Natural killer cell treated with Interleukin-12 subunit alpha and Interleukin-12 subunit beta and Interleukin-15 and Interleukin-18, amount 100 ng/mL, for 72 hours (primary cell): ENCODE data around the gene REXO4. TPM values are rescaled to one million over a fixed set of nuclear protein-coding genes. Genes with fewer than 3 reads are reported as not detected.
"Not testable (repeated sequence)": the region's sequence is repeated elsewhere in the genome, so short reads cannot be mapped to it uniquely, and the experiment has no call there.

Experiments
- ATAC-seq, 2 donors: fragments of 150-1000 bp; cut with Tn5 transposase in 1 of 2; sonication (Bioruptor Pico), chemical (Tn5 transposase) in 1 of 2; 2 replicates each; pipeline ENCODE4 v1.10.0; 2021
- DNase-seq: peaks from one replicate; pipeline ENCODE4 v3.0.0; 2022; ENCODE audit warnings: low spot score
- H3K27ac Mint-ChIP-seq, 2 donors: 1 replicate in 1 of 2; 2 replicates in 1 of 2; pipeline ENCODE4 v1.8.0; 2022; ENCODE audit warnings: mixed read lengths in 2 of 2, mild to moderate bottlenecking in 1 of 2, moderate library complexity in 1 of 2
- H3K27me3 Mint-ChIP-seq, 2 donors: 1 replicate in 1 of 2; 2 replicates in 1 of 2; pipeline ENCODE4 v1.8.0; 2022; ENCODE audit warnings: mixed read lengths in 2 of 2
- H3K36me3 Mint-ChIP-seq: one replicate; pipeline ENCODE4 v1.8.0; 2022; ENCODE audit warnings: mixed read lengths
- H3K4me1 Mint-ChIP-seq, 2 donors: 1 replicate in 1 of 2; 2 replicates in 1 of 2; pipeline ENCODE4 v1.8.0; 2022; ENCODE audit warnings: low read depth in 2 of 2, mixed read lengths in 2 of 2, mild to moderate bottlenecking in 1 of 2
- H3K4me3 Mint-ChIP-seq: one replicate; pipeline ENCODE4 v1.8.0; 2022; ENCODE audit warnings: mixed read lengths
- H3K9me3 Mint-ChIP-seq: 2 replicates; pipeline ENCODE4 v1.8.0; 2022; ENCODE audit warnings: mixed read lengths
- total RNA-seq, 2 donors: library from RNA; stranded (reverse); gene quantifications; one replicate each; pipeline ENCODE4 v1.2.3, GENCODE V29; 2022

REXO4 gene
- total RNA-seq, 2 donors from 2014 or later: 34.3 to 55.1 TPM

GRCh38 chr9:133456409-133456808, 38.6 kb upstream of the REXO4 start:
- peaks cover 0 to 6% of the 10 kb centered on the region in 2 donors for H3K4me1 Mint-ChIP-seq

DNA sequence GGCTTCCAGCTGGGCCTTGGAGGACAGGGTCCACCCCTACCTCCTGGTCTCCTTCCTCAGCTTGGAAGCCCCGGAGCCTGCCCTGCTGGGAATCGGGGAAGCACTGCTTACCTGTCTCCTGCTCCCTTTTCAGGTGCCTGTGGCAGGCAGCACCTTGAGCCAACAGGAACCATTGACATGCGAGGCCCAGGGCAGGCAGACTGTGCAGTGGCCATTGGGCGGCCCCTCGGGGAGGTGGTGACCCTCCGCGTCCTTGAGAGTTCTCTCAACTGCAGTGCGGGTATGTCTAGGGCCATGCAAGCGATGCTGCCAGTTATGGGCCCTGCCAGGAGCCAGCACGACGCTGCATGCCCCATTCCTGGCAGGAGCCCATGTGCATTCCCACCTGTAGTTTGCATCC, 38.1 kb upstream of the REXO4 start:
- Mint-ChIP-seq H3K27ac (no peak overlapping the region), H3K9me3 (no peaks in the 10 kb centered on the region), H3K27me3 (no peaks in the 10 kb centered on the region), H3K4me1 (peaks cover 0 to 6% of the 10 kb centered on the region in 2 donors), H3K4me3 (no peak overlapping the region), H3K36me3 (no peaks in the 10 kb centered on the region)
- no peak for ATAC-seq
- DNase-seq: no peak

More at GRCh38 chr9:133456409-133456808, 38.6 kb upstream of the REXO4 start:
- H3K27ac Mint-ChIP-seq: no peak overlapping the region
- H3K27me3 Mint-ChIP-seq: no peaks in the 10 kb centered on the region
- DNase-seq (no peak), ATAC-seq (no peak)
- H3K36me3 Mint-ChIP-seq: no peaks in the 10 kb centered on the region
- H3K4me3 Mint-ChIP-seq: no peak overlapping the region
- H3K9me3 Mint-ChIP-seq: no peaks in the 10 kb centered on the region

DNA sequence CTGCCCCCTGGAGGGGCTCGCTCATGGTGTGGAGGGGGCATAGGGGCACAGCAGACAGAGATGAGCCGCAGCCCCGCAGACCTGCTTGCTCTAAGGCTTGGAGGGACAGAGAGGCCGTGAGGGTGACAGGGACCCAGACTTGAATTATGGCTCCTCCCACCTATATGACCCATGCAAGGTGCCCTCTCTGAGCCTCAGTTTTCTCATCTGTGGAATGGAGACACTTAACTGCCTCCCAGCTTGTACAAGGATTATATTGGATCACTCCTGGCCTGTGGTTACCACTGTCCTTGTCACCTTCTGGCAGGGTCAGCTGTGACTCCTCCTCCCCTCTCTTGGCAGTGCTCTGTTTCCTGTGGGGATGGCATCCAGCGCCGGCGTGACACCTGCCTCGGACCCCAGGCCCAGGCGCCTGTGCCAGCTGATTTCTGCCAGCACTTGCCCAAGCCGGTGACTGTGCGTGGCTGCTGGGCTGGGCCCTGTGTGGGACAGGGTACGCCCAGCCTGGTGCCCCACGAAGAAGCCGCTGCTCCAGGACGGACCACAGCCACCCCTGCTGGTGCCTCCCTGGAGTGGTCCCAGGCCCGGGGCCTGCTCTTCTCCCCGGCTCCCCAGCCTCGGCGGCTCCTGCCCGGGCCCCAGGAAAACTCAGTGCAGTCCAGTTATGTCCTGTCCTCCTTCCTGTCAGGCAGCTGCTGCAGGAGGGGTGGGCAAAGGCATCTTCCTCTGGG, 37.3 kb upstream of the REXO4 start:
- Mint-ChIP-seq H3K9me3 (no peaks in the 10 kb centered on the region), H3K27me3 (no peaks in the 10 kb centered on the region), H3K36me3 (no peaks in the 10 kb centered on the region), H3K4me1 (peaks cover 0 to 3% of the 10 kb centered on the region in 2 donors), H3K4me3 (no peak overlapping the region), H3K27ac (no peak overlapping the region)
- DNase-seq (no peak), ATAC-seq (no peak)

DNA sequence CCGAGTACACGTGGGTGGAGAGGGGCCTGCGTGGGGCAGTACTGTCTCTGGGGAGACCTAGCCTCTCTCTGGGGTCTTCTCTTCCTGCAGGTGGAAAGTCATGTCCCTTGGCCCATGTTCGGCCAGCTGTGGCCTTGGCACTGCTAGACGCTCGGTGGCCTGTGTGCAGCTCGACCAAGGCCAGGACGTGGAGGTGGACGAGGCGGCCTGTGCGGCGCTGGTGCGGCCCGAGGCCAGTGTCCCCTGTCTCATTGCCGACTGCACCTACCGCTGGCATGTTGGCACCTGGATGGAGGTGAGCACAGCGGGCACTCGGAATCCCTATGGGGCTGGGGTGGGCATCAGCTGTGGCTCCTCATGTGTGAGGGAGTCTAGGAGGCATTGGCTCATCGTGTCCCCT, 36.5 kb upstream of the REXO4 start:
- H3K9me3 Mint-ChIP-seq: no peaks in the 10 kb centered on the region
- no peaks in the 10 kb centered on the region for H3K36me3 Mint-ChIP-seq
- no peak for ATAC-seq
- H3K4me1 Mint-ChIP-seq: no peaks in the 10 kb centered on the region
- no peaks in the 10 kb centered on the region for H3K27me3 Mint-ChIP-seq
- no peak for DNase-seq
- H3K4me3 Mint-ChIP-seq: no peak overlapping the region
- H3K27ac Mint-ChIP-seq: no peak overlapping the region

DNA sequence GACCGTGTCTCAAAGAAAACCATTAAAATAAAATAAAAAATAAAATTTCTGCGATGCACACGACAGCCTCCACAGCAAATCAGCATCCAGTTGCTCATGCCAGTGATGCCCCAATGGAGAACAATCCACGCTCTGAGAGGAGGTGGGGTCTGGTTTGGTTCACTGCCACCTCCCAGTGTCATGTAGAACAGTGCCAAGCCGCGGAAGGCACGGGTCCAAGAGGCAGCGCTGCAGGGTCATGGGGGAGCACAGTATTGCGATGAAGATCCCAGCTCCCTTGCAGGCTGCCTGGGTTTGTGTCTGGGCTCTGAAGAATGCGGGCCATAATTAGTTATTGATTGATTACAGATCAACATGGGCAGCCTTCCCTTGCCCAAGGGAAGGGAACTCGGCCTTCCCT, 35.8 kb upstream of the REXO4 start:
- ATAC-seq (no peak), DNase-seq (no peak)
- Mint-ChIP-seq H3K4me3 (no peak overlapping the region), H3K27ac (no peak overlapping the region), H3K9me3 (no peaks in the 10 kb centered on the region), H3K36me3 (no peaks in the 10 kb centered on the region), H3K4me1 (no peaks in the 10 kb centered on the region), H3K27me3 (no peaks in the 10 kb centered on the region)

DNA sequence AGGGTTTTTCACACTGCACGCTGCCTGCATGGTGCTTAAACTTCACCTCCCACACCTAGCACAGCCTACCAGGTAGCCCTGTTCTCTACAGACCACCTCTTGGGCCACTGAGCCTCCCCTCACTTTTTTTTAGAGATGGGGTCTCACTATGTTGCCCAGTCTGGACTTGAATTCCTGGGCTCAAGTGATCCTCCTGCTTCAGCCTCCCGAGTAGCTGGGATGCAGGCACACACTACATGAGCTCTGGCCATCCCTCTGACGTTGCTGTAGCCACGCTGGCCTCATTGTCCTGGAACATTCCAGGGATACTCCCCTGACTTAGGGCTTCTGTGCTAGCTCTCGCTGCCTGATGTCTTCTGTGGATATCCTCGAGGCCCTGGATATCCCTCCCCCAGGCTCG, 34.8 kb upstream of the REXO4 start:
- no peak for ATAC-seq
- DNase-seq: no peak
- no peaks in the 10 kb centered on the region for H3K27me3 Mint-ChIP-seq
- no peaks in the 10 kb centered on the region for H3K36me3 Mint-ChIP-seq
- H3K4me1 Mint-ChIP-seq: no peaks in the 10 kb centered on the region
- no peak overlapping the region for H3K4me3 Mint-ChIP-seq
- no peaks in the 10 kb centered on the region for H3K9me3 Mint-ChIP-seq
- H3K27ac Mint-ChIP-seq: no peak overlapping the region

DNA sequence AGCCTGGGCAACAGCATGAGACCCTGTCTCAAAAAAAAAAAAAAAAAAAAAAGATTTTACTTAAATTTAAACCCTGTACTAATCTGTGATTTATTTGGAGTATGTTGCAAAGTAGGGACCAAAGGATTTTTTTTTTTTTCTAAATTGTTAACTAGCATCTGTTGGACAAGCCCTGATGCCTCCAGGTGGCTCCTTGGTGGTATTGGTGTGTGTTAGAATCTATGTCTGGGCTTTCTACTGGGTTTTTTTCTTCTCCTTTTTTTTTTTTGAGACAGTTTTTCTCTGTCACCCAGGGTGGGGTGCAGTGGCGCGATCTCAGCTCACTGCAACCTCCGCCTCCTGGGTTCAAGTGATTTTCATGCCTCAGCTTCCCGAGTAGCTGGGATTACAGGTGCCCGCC, 34.1 kb upstream of the REXO4 start:
- H3K36me3 Mint-ChIP-seq, H3K27me3 Mint-ChIP-seq, H3K4me1 Mint-ChIP-seq, H3K27ac Mint-ChIP-seq, ATAC-seq, H3K9me3 Mint-ChIP-seq, H3K4me3 Mint-ChIP-seq, DNase-seq: not testable (repeated sequence)

GRCh38 chr9:133449760-133450159, 31.9 kb upstream of the REXO4 start:
- Mint-ChIP-seq H3K4me3 (no peak overlapping the region), H3K9me3 (no peaks in the 10 kb centered on the region), H3K27ac (no peak overlapping the region), H3K4me1 (no peaks in the 10 kb centered on the region), H3K36me3 (no peaks in the 10 kb centered on the region), H3K27me3 (peaks cover 2 to 8% of the 10 kb centered on the region in 2 donors)
- no peak for DNase-seq
- no peak for ATAC-seq

- no peak for DNase-seq
- peak; percentile 5 to 53 for ATAC-seq
- Mint-ChIP-seq H3K9me3 (no peaks in the 10 kb centered on the region), H3K27ac (no peak overlapping the region), H3K4me3 (no peak overlapping the region), H3K4me1 (no peaks in the 10 kb centered on the region), H3K36me3 (no peaks in the 10 kb centered on the region), H3K27me3 (peaks cover 2 to 8% of the 10 kb centered on the region in 2 donors)
Observed at GRCh38 chr9:133448487-133448972, 30.7 kb upstream of the REXO4 start.

DNA sequence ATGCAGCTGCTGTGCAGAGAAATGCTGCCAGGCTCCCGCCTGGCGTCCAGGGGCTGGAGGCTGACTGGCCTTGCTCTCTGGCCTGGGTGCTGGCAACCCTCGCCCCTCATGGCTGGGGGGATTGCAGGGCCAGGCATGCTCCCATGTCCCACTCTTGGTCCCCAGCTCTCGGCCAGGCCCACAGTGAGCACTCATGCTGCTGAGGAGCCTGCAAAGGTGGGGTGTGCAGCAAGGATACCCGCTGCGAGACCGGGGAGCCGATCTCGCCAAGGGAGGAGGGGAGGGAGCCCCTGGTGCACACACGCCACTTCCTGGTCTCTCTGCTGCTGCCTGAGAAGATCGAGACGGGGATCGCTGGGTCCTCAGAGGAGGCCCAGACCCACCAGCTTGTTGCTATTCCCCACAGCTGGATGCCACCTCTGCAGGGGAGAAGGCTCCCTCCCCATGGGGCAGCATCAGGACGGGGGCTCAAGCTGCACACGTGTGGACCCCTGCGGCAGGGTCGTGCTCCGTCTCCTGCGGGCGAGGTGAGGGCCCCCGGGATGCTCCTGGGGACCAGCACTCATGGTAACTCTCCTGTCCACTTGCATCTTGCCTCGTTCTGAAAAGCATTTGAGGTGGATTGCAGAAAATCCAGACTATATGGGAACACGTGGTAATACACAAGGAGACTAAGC, 27.6 kb upstream of the REXO4 start:
- ATAC-seq (no peak), DNase-seq (no peak)
- Mint-ChIP-seq H3K36me3 (no peaks in the 10 kb centered on the region), H3K27me3 (peaks cover 2 to 8% of the 10 kb centered on the region in 2 donors), H3K9me3 (no peaks in the 10 kb centered on the region), H3K4me3 (no peak overlapping the region), H3K4me1 (no peaks in the 10 kb centered on the region), H3K27ac (no peak overlapping the region)

- no peaks in the 10 kb centered on the region for H3K9me3 Mint-ChIP-seq
- H3K27me3 Mint-ChIP-seq: peaks cover 2 to 8% of the 10 kb centered on the region in 2 donors
- peaks cover 0 to 2% of the 10 kb centered on the region in 2 donors for H3K4me1 Mint-ChIP-seq
- H3K27ac Mint-ChIP-seq: no peak overlapping the region
- DNase-seq: no peak
- no peaks in the 10 kb centered on the region for H3K36me3 Mint-ChIP-seq
- no peak for ATAC-seq
- no peak overlapping the region for H3K4me3 Mint-ChIP-seq
Observed at GRCh38 chr9:133443982-133444381, 26.2 kb upstream of the REXO4 start.

GRCh38 chr9:133443248-133443647, 25.4 kb upstream of the REXO4 start:
- Mint-ChIP-seq H3K4me1 (peaks cover 0 to 2% of the 10 kb centered on the region in 2 donors), H3K4me3 (no peak overlapping the region), H3K9me3 (no peaks in the 10 kb centered on the region), H3K36me3 (no peaks in the 10 kb centered on the region), H3K27me3 (peaks cover 2 to 8% of the 10 kb centered on the region in 2 donors), H3K27ac (no peak overlapping the region)
- ATAC-seq (no peak), DNase-seq (no peak)

GRCh38 chr9:133441571-133441970, 23.8 kb upstream of the REXO4 start:
- Mint-ChIP-seq H3K4me1 (peaks cover 0 to 2% of the 10 kb centered on the region in 2 donors), H3K27ac (no peak overlapping the region), H3K4me3 (no peak overlapping the region), H3K9me3 (no peaks in the 10 kb centered on the region), H3K27me3 (peaks cover 2 to 6% of the 10 kb centered on the region in 2 donors), H3K36me3 (no peaks in the 10 kb centered on the region)
- ATAC-seq (no peak), DNase-seq (no peak)

DNA sequence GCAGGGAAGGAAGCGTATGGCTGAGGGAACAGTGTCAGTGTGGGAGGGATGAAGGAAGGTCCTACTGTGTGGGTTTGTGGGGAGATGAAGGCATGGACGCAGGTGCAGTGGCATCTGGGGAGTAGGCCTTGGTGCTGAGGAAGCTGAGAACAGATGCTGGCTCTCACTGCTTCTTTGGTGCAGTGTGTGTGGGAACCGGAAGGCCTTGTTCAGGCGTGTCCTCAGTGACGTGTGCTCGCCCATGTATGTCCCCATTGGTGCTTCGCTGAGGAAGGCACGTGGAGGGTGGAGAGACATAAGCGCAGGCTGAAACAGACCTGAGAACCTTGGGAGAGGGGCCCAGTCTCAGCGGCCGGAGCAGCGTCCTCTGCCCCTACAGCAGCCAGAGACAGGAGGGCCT, 23.1 kb upstream of the REXO4 start:
- DNase-seq: no peak

More for the DNA sequence above, 23.1 kb upstream of the REXO4 start:
- Mint-ChIP-seq H3K4me3 (no peak overlapping the region), H3K4me1 (peaks cover 0 to 2% of the 10 kb centered on the region in 2 donors), H3K36me3 (no peaks in the 10 kb centered on the region), H3K27ac (no peak overlapping the region), H3K27me3 (no peaks in the 10 kb centered on the region), H3K9me3 (no peaks in the 10 kb centered on the region)
- ATAC-seq: no peak
